ENCODE results near the gene TMEM156. TPM values are rescaled to one million over a fixed set of nuclear protein-coding genes. Genes with fewer than 3 reads are reported as not detected.

Gene TMEM156
- total RNA-seq, 3 donors from 2014 or later (not counting 1 experiment from before 2014, with no cell fraction given): 13.8 to 22.3 (median 16.8) TPM

- no peak for TF ChIP-seq CTCF (IDR thresholded peaks at IDR 0.05)
- Histone ChIP-seq H3K4me1 (ENCODE audit: control insufficient read depth, insufficient read depth, low read length) (no peaks in the 10 kb centered on the region), H3K27ac (ENCODE audit: low read length) (no peak overlapping the region), H3K9me3 (ENCODE audit: control insufficient read depth, insufficient read depth, low read length) (no peaks in the 10 kb centered on the region), H3K4me3 (ENCODE audit: low read length) (no peak overlapping the region), H3K27me3 (ENCODE audit: control insufficient read depth, insufficient read depth, low read length) (no peaks in the 10 kb centered on the region), H3K36me3 (ENCODE audit: control insufficient read depth, insufficient read depth, low read length) (no peaks in the 10 kb centered on the region)
- DNase-seq: no peak
- ATAC-seq: no peak
- WGBS (ENCODE audit: insufficient coverage): 80% methylated on average over 5 of the region's 5 CpGs
- Mint-ChIP-seq H3K4me3 (no peak overlapping the region), H3K27me3 (ENCODE audit: low read depth in 2 of 2) (no peaks in the 10 kb centered on the region), H3K27ac (no peak overlapping the region), H3K4me1 (no peaks in the 10 kb centered on the region), H3K36me3 (no peaks in the 10 kb centered on the region), H3K9me3 (no peaks in the 10 kb centered on the region)
- intact Hi-C loops (cut with micrococcal nuclease): no loop called here
Measured at GRCh38 chr4:38935391-38936073, 96.7 kb downstream of the TMEM156 start.

GRCh38 chr4:38931125-38931524 is 101.1 kb downstream of the TMEM156 start:
- H3K4me1 ChIP-seq (ENCODE audit: control insufficient read depth, insufficient read depth, low read length): no peaks in the 10 kb centered on the region
- no peaks in the 10 kb centered on the region for H3K9me3 ChIP-seq (ENCODE audit: control insufficient read depth, insufficient read depth, low read length)
- Mint-ChIP-seq H3K27ac (no peak overlapping the region), H3K9me3 (no peaks in the 10 kb centered on the region), H3K27me3 (ENCODE audit: low read depth in 2 of 2) (peaks cover 0 to 7% of the 10 kb centered on the region in 2 donors), H3K36me3 (no peaks in the 10 kb centered on the region), H3K4me1 (no peaks in the 10 kb centered on the region), H3K4me3 (no peak overlapping the region)
- WGBS (ENCODE audit: insufficient coverage): 86% methylated on average over 5 of the region's 5 CpGs
- no peaks in the 10 kb centered on the region for H3K27me3 ChIP-seq (ENCODE audit: control insufficient read depth, insufficient read depth, low read length)
- H3K36me3 ChIP-seq (ENCODE audit: control insufficient read depth, insufficient read depth, low read length): no peaks in the 10 kb centered on the region
- ATAC-seq (no peak), DNase-seq (no peak)
- intact Hi-C loops (cut with micrococcal nuclease): no loop called here
- H3K4me3 ChIP-seq (ENCODE audit: low read length): no peak overlapping the region
- H3K27ac ChIP-seq (ENCODE audit: low read length): no peak overlapping the region
- TF ChIP-seq CTCF (IDR thresholded peaks at IDR 0.05): no peak

- Histone ChIP-seq H3K27me3 (ENCODE audit: control insufficient read depth, insufficient read depth, low read length) (no peaks in the 10 kb centered on the region), H3K27ac (ENCODE audit: low read length) (no peak overlapping the region), H3K4me1 (ENCODE audit: control insufficient read depth, insufficient read depth, low read length) (no peaks in the 10 kb centered on the region), H3K36me3 (ENCODE audit: control insufficient read depth, insufficient read depth, low read length) (no peaks in the 10 kb centered on the region), H3K9me3 (ENCODE audit: control insufficient read depth, insufficient read depth, low read length) (no peaks in the 10 kb centered on the region), H3K4me3 (ENCODE audit: low read length) (no peak overlapping the region)
- peaks cover 0 to 7% of the 10 kb centered on the region in 2 donors for H3K27me3 Mint-ChIP-seq (ENCODE audit: low read depth in 2 of 2)
- H3K9me3 Mint-ChIP-seq: no peaks in the 10 kb centered on the region
- no peaks in the 10 kb centered on the region for H3K4me1 Mint-ChIP-seq
- WGBS (ENCODE audit: insufficient coverage): 78% methylated on average over 4 of the region's 6 CpGs
- TF ChIP-seq CTCF (IDR thresholded peaks at IDR 0.05): no peak
- DNase-seq (no peak), ATAC-seq (no peak)
- no peaks in the 10 kb centered on the region for H3K36me3 Mint-ChIP-seq
- no peak overlapping the region for H3K27ac Mint-ChIP-seq
- H3K4me3 Mint-ChIP-seq: no peak overlapping the region
- intact Hi-C loops (cut with micrococcal nuclease): no loop called here
Measured at GRCh38 chr4:38930707-38931106, 101.5 kb downstream of the TMEM156 start.

GRCh38 chr4:38930204-38930603 is 102.0 kb downstream of the TMEM156 start:
- no peak for TF ChIP-seq CTCF (IDR thresholded peaks at IDR 0.05)
- Histone ChIP-seq H3K4me1 (ENCODE audit: control insufficient read depth, insufficient read depth, low read length) (no peaks in the 10 kb centered on the region), H3K4me3 (ENCODE audit: low read length) (no peak overlapping the region), H3K27ac (ENCODE audit: low read length) (no peak overlapping the region), H3K9me3 (ENCODE audit: control insufficient read depth, insufficient read depth, low read length) (no peaks in the 10 kb centered on the region), H3K27me3 (ENCODE audit: control insufficient read depth, insufficient read depth, low read length) (no peaks in the 10 kb centered on the region), H3K36me3 (ENCODE audit: control insufficient read depth, insufficient read depth, low read length) (no peaks in the 10 kb centered on the region)
- Mint-ChIP-seq H3K4me1 (no peaks in the 10 kb centered on the region), H3K36me3 (no peaks in the 10 kb centered on the region), H3K27me3 (ENCODE audit: low read depth in 2 of 2) (peaks cover 0 to 7% of the 10 kb centered on the region in 2 donors), H3K27ac (no peak overlapping the region), H3K9me3 (no peaks in the 10 kb centered on the region), H3K4me3 (no peak overlapping the region)
- intact Hi-C loops (cut with micrococcal nuclease): no loop called here
- DNase-seq (no peak), ATAC-seq (no peak)
- 64% methylated on average over 1 of the region's 1 CpG for WGBS (ENCODE audit: insufficient coverage)

Data from natural killer cell (primary cell).